Duodenal mucosa (tissue), 2 donors: Measurements from ENCODE around the gene PRKAG1.
A peak's percentile ranks its signal among the peaks of the same experiment; 100 is the strongest.

ENCODE experiments used
- H3K27ac ChIP-seq: one replicate; pipeline ENCODE4 v1.7.0; 2013; ENCODE audit warnings: low read depth, low read length
- H3K27me3 ChIP-seq, 2 donors: one replicate each; pipeline ENCODE4 v1.7.0; 2013; ENCODE audit warnings: low read length in 2 of 2, control low read depth in 1 of 2; ENCODE audit not compliant: insufficient read depth in 2 of 2, control insufficient read depth in 1 of 2
- H3K36me3 ChIP-seq, 2 donors: one replicate each; pipeline ENCODE4 v1.7.0; 2013; ENCODE audit warnings: low read length in 2 of 2, control low read depth in 1 of 2; ENCODE audit not compliant: insufficient read depth in 2 of 2, control insufficient read depth in 1 of 2
- H3K4me1 ChIP-seq, 2 donors: one replicate each; pipeline ENCODE4 v1.7.0; 2013; ENCODE audit warnings: low read length in 2 of 2, control low read depth in 1 of 2; ENCODE audit not compliant: insufficient read depth in 2 of 2, control insufficient read depth in 1 of 2
- H3K4me3 ChIP-seq, 2 donors: one replicate each; pipeline ENCODE4 v1.7.0; 2013; ENCODE audit warnings: low read length in 2 of 2, low read depth in 1 of 2
- H3K9ac ChIP-seq, 2 donors: one replicate each; pipeline ENCODE4 v1.7.0; 2013; ENCODE audit warnings: low read length in 2 of 2, low read depth in 1 of 2
- H3K9me3 ChIP-seq, 2 donors: one replicate each; pipeline ENCODE4 v1.7.0; 2013; ENCODE audit warnings: low read length in 2 of 2, control low read depth in 1 of 2; ENCODE audit not compliant: control insufficient read depth in 1 of 2

PRKAG1 gene

DNA sequence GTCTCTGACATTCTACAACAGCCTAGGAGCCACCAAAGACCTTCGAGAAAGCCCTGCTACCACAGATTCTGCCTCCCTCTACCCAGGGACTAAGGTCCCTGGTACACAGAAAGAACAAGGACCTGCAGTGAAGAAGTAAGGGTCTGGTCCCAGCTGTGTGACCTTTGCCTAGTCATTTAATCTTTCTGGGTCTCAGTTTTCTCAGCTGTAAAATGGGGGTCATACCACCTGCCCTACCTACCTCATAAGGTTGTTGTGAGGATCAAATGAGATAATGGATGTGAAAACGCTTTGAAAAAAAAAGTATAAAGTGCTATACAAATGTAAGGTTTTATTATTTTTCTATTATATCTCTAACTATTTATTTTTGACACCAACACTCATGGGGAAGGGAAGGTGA is 5.2 kb upstream of the PRKAG1 start:
- Histone ChIP-seq H3K36me3 (peaks cover 49 to 74% of the 10 kb centered on the region in 2 donors), H3K27me3 (no peaks in the 10 kb centered on the region), H3K9ac (no peak overlapping the region), H3K27ac (no peak overlapping the region), H3K4me1 (peaks cover 6 to 7% of the 10 kb centered on the region in 2 donors), H3K9me3 (no peaks in the 10 kb centered on the region), H3K4me3 (no peak overlapping the region)

DNA sequence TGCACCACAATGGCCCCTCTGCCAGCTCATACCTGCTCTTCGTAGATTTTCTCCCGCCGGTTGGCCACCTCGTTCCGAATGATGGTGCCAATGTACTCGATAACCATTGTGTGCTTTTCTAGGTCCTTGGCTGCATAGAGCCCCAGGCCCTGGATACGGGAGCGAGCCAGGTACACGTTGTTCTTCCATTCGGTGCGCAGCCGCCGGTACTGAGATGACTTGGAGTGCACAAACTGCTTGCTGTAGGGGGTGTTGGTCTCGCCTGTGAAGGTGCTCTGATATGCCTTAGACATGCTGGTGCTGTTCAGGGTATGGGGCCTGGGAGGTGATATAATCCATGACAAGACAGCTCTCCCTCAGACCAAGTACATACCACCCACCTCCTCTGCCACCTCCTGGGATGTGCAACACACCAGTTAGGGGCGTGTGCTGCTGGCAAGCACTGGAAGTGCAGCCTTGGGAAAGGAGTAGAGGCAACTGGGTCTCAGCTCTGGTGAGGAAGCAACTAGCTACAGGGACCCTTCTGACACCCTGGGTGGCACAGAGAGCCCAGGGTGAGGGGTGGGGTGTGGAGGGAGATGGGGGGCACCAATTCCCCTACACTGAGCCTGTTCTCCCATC is 4.1 kb upstream of the PRKAG1 start:
- no peaks in the 10 kb centered on the region for H3K9me3 ChIP-seq
- H3K4me1 ChIP-seq, result peaks cover 9 to 12% of the 10 kb centered on the region in 2 donors
- no peak overlapping the region for H3K27ac ChIP-seq
- H3K36me3 ChIP-seq, result peaks cover 40 to 63% of the 10 kb centered on the region in 2 donors
- H3K27me3 ChIP-seq, result no peaks in the 10 kb centered on the region
- no peak overlapping the region for H3K4me3 ChIP-seq
- H3K9ac ChIP-seq, result no peak overlapping the region

DNA sequence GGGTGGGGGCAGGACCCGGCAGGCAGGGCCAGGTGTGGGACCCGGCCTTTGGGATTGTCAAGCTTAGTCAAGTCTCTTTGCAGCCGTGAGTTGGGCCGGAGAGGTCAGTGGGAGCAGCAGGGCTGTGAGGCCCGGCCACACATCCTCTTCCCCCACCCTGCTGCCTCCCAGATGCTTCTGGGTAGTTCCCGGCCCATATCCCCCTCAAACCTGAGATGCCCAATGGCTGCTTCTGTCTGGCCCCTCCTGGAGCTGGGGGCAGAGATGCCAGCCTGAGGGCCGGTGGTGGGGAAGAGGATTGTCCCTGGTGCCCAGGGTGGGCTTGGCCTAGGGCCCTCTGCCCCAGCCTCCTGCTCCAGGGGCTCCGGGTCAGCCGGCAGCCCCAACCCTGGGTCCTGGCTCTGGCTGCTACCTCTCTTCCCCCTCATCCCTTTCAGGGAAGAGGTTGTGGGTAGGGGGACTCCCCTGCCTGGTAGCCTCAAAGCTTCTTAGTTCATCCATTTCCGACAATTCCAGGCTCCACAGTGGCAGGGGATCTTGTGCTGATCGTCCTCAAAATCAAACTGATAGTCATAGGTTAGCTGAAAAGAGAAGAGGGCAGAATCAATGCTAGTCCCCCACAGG is 2.8 kb upstream of the PRKAG1 start:
- H3K4me3 ChIP-seq, result no peak overlapping the region
- H3K4me1 ChIP-seq, result peaks cover 11 to 14% of the 10 kb centered on the region in 2 donors
- H3K27ac ChIP-seq, result no peak overlapping the region
- no peaks in the 10 kb centered on the region for H3K9me3 ChIP-seq
- H3K27me3 ChIP-seq, result no peaks in the 10 kb centered on the region
- peaks cover 35 to 52% of the 10 kb centered on the region in 2 donors for H3K36me3 ChIP-seq
- H3K9ac ChIP-seq, result no peak overlapping the region

DNA sequence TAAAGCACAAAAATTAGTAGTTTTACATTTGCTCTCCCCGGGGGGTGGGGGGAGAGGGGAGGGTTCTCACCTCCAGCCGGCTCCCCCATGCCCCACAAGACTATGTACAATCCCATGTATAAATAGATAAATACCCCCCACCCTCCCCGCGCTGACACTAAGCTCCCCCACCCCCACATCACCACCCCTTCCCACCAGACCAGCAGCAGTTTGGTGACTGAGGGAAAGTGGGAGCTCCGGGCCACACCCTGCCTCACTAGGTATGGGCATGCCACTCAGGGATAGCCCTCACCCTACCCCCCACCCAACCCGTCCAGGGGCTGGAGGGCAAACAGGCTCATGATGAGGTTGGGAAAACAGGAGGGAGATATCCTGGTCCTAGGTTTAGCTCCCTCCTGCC is 1.9 kb upstream of the PRKAG1 start:
- Histone ChIP-seq H3K4me3 (no peak overlapping the region), H3K36me3 (peaks cover 25 to 42% of the 10 kb centered on the region in 2 donors), H3K27me3 (no peaks in the 10 kb centered on the region), H3K9me3 (no peaks in the 10 kb centered on the region), H3K9ac (no peak overlapping the region), H3K27ac (no peak overlapping the region), H3K4me1 (peaks cover 9 to 12% of the 10 kb centered on the region in 2 donors)

DNA sequence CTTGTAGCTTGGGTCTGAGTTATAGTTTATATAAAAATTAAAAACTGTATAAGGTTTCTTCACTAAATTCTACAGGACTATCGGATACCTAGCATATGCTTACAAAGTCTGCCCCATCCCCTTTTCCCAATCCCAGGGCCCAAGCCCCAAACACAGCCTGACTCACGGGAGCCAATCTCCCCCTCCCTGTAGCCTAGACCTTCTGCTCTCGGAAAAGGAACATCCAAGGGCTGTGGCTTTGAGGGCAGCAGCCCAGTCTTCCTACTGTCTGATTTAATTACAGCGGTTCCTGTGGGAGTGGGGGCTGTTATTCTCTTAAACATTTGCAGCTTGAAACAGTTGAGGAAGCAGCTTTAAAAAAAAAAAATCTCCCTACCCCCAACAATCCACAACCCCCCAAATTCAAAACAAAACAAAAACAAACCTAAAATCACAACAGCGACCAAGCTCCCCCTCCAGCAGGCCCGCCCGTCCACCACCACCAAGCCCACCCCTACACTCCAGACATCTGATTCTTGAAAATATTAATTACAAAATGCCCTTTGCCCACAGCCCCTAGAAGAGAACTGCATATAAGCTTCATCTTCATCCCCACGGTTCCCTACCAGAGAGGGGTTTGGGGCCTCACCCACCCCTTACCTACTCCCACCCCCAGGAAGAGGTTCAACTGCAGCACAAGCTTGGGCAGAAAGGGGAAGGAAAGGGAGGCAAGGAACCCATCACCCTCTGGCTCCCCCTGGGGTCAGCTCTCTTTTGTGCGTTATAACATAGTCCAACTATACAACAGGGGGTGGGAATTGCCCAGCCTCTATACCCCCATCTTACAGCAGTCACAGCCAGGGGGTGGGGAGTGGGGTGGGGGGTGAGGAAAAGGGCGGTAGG is 1.1 kb upstream of the PRKAG1 start:
- Histone ChIP-seq H3K4me1 (peaks cover 9 to 12% of the 10 kb centered on the region in 2 donors), H3K27ac (no peak overlapping the region), H3K36me3 (peaks cover 18 to 35% of the 10 kb centered on the region in 2 donors), H3K27me3 (no peaks in the 10 kb centered on the region), H3K4me3 (peak overlapping the region in 1 of 2 donors; percentile 97), H3K9ac (peak overlapping the region; percentile 25 to 98), H3K9me3 (no peaks in the 10 kb centered on the region)

DNA sequence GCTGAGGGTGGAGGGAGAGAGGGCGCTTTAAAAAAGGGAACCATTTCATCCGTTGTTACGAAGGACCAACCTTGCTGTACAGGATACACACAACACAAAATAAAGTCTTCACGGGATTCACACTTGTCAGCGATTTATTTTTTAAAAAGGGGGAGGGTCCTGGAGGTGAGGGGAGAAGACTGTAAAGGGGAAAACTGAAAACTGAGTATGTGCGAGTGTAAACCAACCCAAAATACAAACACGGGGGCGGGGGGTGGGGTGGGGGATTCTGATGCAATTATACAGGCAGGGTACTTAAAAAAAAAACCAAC is 499 bp upstream of the PRKAG1 start:
- Histone ChIP-seq H3K4me3 (peak overlapping the region; percentile 97 to 100), H3K27ac (peak overlapping the region; percentile 84), H3K36me3 (peaks cover 12 to 28% of the 10 kb centered on the region in 2 donors), H3K4me1 (peaks cover 9 to 12% of the 10 kb centered on the region in 2 donors), H3K27me3 (no peaks in the 10 kb centered on the region), H3K9me3 (no peaks in the 10 kb centered on the region), H3K9ac (peak overlapping the region; percentile 75 to 98)

DNA sequence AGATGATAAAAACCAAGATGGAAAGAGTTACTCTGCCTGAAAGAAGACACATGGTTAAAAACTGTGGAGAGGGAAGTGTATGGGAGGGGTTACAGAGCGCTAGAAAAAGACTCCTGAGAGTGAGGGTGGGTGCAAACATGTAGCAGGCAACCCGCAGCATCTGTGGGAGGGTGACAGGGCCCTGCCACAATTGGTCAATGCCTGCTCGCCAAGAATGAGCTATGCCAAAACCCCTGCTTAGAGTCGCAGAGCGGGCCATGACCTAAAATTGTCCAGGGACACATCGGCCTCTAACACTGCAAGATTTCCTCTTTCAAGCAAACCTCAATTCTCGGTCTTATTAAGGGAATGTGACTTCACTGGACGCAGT is 700 bp downstream of the PRKAG1 start:
- Histone ChIP-seq H3K27ac (peak overlapping the region; percentile 84), H3K27me3 (no peaks in the 10 kb centered on the region), H3K4me1 (peaks cover 9 to 12% of the 10 kb centered on the region in 2 donors), H3K36me3 (peaks cover 7 to 21% of the 10 kb centered on the region in 2 donors), H3K9ac (peak overlapping the region; percentile 98 to 100), H3K4me3 (peak overlapping the region; percentile 97 to 100), H3K9me3 (no peaks in the 10 kb centered on the region)

DNA sequence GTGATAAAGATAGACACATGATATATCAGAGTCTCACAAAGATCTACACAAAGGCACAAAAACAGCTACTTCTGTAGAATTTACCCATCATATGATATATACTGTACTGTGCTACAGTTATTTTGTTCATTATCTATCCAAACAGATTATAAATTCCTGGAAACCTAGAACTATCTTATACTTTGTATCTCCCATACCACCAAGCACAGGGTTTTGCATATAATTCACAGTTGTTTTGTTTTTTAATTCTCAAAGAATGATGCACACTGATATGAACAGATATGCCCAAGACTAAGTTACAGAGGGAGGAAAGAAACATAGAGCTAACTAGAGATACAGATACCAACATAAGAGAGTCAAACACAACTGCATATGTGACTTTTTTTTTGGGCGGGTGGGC is 3.4 kb downstream of the PRKAG1 start:
- no peaks in the 10 kb centered on the region for H3K27me3 ChIP-seq
- peaks cover 9 to 30% of the 10 kb centered on the region in 2 donors for H3K36me3 ChIP-seq
- H3K4me3 ChIP-seq, result no peak overlapping the region
- H3K9ac ChIP-seq, result no peak overlapping the region
- peaks cover 9 to 12% of the 10 kb centered on the region in 2 donors for H3K4me1 ChIP-seq
- no peaks in the 10 kb centered on the region for H3K9me3 ChIP-seq
- no peak overlapping the region for H3K27ac ChIP-seq

DNA sequence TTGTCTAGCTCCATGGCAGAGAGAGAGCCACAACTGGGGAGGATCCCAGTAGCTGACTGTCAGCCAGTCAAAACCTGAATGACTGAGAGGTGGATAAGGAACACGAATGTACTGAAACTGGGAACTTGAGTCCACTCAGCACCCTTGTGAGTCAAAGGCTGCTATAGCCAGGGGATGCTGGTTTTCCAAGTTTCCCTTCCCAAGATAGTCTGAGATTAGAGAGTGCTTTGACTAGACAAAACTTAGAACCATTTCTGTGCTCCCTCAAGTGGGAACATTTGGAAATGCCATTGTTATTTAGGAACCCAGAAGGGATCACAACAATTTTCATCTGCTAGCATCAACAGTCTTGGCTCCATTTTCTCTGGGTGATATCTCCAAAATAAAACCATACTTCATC is 4.0 kb downstream of the PRKAG1 start:
- H3K4me3 ChIP-seq, result no peak overlapping the region
- no peak overlapping the region for H3K9ac ChIP-seq
- no peaks in the 10 kb centered on the region for H3K9me3 ChIP-seq
- peaks cover 9 to 33% of the 10 kb centered on the region in 2 donors for H3K36me3 ChIP-seq
- peaks cover 9 to 12% of the 10 kb centered on the region in 2 donors for H3K4me1 ChIP-seq
- H3K27me3 ChIP-seq, result no peaks in the 10 kb centered on the region
- no peak overlapping the region for H3K27ac ChIP-seq

DNA sequence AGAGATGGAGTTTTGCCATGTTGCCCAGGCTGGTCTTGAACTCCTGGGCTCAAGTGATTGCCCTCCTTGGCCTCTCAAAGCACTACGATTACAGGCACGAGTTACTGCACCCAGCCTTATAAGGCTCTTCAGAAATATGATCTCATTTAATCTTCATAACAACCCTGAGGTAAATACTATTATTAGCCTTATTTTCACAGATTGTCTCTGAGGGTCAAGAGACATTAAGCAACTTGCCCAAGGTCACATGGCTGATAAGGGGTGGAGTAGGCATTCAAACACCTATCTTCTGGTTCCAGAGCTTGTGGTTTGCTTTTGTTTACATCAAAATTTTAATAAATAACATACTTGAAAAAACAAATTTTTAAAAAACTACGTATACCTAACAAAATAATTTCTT is 5.1 kb downstream of the PRKAG1 start:
- Histone ChIP-seq H3K27ac (no peak overlapping the region), H3K27me3 (no peaks in the 10 kb centered on the region), H3K4me1 (peaks cover 9 to 12% of the 10 kb centered on the region in 2 donors)

More for the DNA sequence above, 5.1 kb downstream of the PRKAG1 start:
- Histone ChIP-seq H3K9ac (no peak overlapping the region), H3K9me3 (no peaks in the 10 kb centered on the region), H3K4me3 (no peak overlapping the region), H3K36me3 (peaks cover 9 to 33% of the 10 kb centered on the region in 2 donors)
